B cell (primary cell): ENCODE results near the gene KRTAP10-2. TPM values are rescaled to one million over a fixed set of nuclear protein-coding genes. Genes with fewer than 3 reads are reported as not detected.

Source experiments
- ATAC-seq: fragments of 200-7000 bp; cut with Tn5 transposase; one replicate; pipeline ENCODE4 v1.10.0; 2021; ENCODE audit warnings: low read depth, mild to moderate bottlenecking, moderate number of reproducible peaks, moderate library complexity
- CTCF ChIA-PET: fragments of 350-600 bp; sonication (Branson Sonifier 250); formaldehyde crosslinking; loops from one replicate; lab custom pipeline; 2021; ENCODE audit warnings: antibody characterized with exemption, inconsistent platforms; lab: Charles Lee
- POLR2A ChIA-PET: fragments of 350-600 bp; sonication (Branson Sonifier 250); formaldehyde crosslinking; loops from one replicate; lab custom pipeline; 2021; ENCODE audit warnings: antibody characterized with exemption; lab: Charles Lee
- DNase-seq: peaks from one replicate; pipeline ENCODE4 v3.0.0; 2013
- H2AFZ ChIP-seq: 2 replicates; pipeline ENCODE4 v1.6.1; 2012; ENCODE audit warnings: mild to moderate bottlenecking, low read depth, low read length; ENCODE audit not compliant: insufficient read depth, poor library complexity, severe bottlenecking
- H3K27ac ChIP-seq, 2 donors: 1 replicate in 1 of 2; 2 replicates in 1 of 2; pipeline ENCODE4 v1.5.1; 2012 to 2013; ENCODE audit warnings: low read length in 2 of 2, mild to moderate bottlenecking in 2 of 2, moderate library complexity in 1 of 2
- H3K27me3 ChIP-seq, 4 experiments: fragments of 200-600 bp in 1 of 4; sonication (generic) in 1 of 4; replicated peaks in 1 of 4; 1 replicate in 2 of 4; 2 replicates in 2 of 4; pipeline versions ENCODE4 v1.6.1 to v1.7.0; 2013 to 2016; ENCODE audit warnings: low read length in 3 of 4, mild to moderate bottlenecking in 2 of 4, mixed read lengths in 1 of 4, moderate library complexity in 1 of 4; ENCODE audit not compliant: insufficient read depth in 4 of 4, control insufficient read depth in 3 of 4; ENCODE audit errors: control extremely low read depth in 1 of 4
- H3K36me3 ChIP-seq, 2 experiments: replicated peaks in 1 of 2; 1 replicate in 1 of 2; 2 replicates in 1 of 2; pipeline versions ENCODE4 v1.6.1 to v1.7.1; 2013; ENCODE audit warnings: low read length in 1 of 2; ENCODE audit not compliant: insufficient read depth in 2 of 2, control insufficient read depth in 1 of 2; ENCODE audit errors: control extremely low read depth in 1 of 2, extremely low read depth in 1 of 2
- H3K4me1 ChIP-seq, 2 donors: fragments of 200-600 bp in 1 of 2; sonication (generic) in 1 of 2; 1 replicate in 1 of 2; 2 replicates in 1 of 2; pipeline versions ENCODE4 v1.5.1 to v1.6.1; 2013 to 2017; ENCODE audit warnings: low read length in 2 of 2; ENCODE audit not compliant: control insufficient read depth in 2 of 2, insufficient read depth in 2 of 2
- H3K4me2 ChIP-seq: replicated peaks from 2 replicates; pipeline ENCODE3; 2012; ENCODE audit warnings: mild to moderate bottlenecking, low read depth, low read length; ENCODE audit not compliant: poor library complexity, severe bottlenecking
- H3K4me3 ChIP-seq, 5 experiments: fragments of 200-600 bp in 1 of 5; sonication (generic) in 1 of 5; 1 replicate in 3 of 5; 2 replicates in 2 of 5; pipeline versions ENCODE4 v1.5.1 to v1.7.0; 2011 to 2016; ENCODE audit warnings: low read length in 4 of 5, mild to moderate bottlenecking in 4 of 5, low read depth in 2 of 5, control low read depth in 1 of 5, moderate library complexity in 1 of 5; ENCODE audit not compliant: insufficient read depth in 1 of 5; ENCODE audit errors: control extremely low read depth in 1 of 5, extremely low read depth in 1 of 5
- H3K79me2 ChIP-seq: fragments of 200-600 bp; sonication (generic); one replicate; pipeline ENCODE4 v1.6.0; 2016; ENCODE audit warnings: low read length; ENCODE audit not compliant: control insufficient read depth, insufficient read depth
- H3K9ac ChIP-seq: fragments of 200-600 bp; sonication (generic); 2 replicates; pipeline ENCODE4 v1.6.1; 2017; ENCODE audit warnings: mild to moderate bottlenecking, low read length, moderate library complexity
- H3K9me3 ChIP-seq, 3 donors: one replicate each; pipeline versions ENCODE4 v1.6.1 to v1.7.1; 2013; ENCODE audit warnings: low read length in 2 of 3; ENCODE audit not compliant: control insufficient read depth in 2 of 3, insufficient read depth in 1 of 3; ENCODE audit errors: control extremely low read depth in 1 of 3
- H4K20me1 ChIP-seq: 2 replicates; pipeline ENCODE4 v1.6.0; 2012; ENCODE audit warnings: mild to moderate bottlenecking, low read length; ENCODE audit not compliant: insufficient read depth, control insufficient read depth, poor library complexity, severe bottlenecking
- H3K27ac Mint-ChIP-seq: one replicate; pipeline ENCODE4 v1.8.0; 2021; ENCODE audit warnings: mixed read lengths
- H3K27me3 Mint-ChIP-seq: one replicate; pipeline ENCODE4 v1.8.0; 2021; ENCODE audit warnings: mixed read lengths
- H3K4me1 Mint-ChIP-seq: one replicate; pipeline ENCODE4 v1.8.0; 2021; ENCODE audit warnings: mixed read lengths
- H3K4me3 Mint-ChIP-seq: one replicate; pipeline ENCODE4 v1.8.0; 2021; ENCODE audit warnings: mixed read lengths
- H3K9me3 Mint-ChIP-seq: one replicate; pipeline ENCODE4 v1.8.0; 2022; ENCODE audit warnings: mixed read lengths; ENCODE audit not compliant: insufficient read depth
- EZH2 ChIP-seq: IDR thresholded peaks from 2 replicates; pipeline ENCODE4 v1.6.1; 2012; ENCODE audit warnings: borderline replicate concordance, low read depth, mild to moderate bottlenecking, moderate library complexity, low read length; ENCODE audit not compliant: insufficient read depth, poor library complexity, severe bottlenecking
- WGBS: methylation state at CpG from one replicate; pipeline ENCODE4 v1.1.5; 2013; ENCODE audit warnings: missing lambda C conversion rate; ENCODE audit not compliant: insufficient coverage; 5-methylcytosine and 5-hydroxymethylcytosine counted together
- intact Hi-C: fragments of 100-400 bp; cut with micrococcal nuclease; formaldehyde crosslinking; loops from one replicate; pipeline ENCODE4 v1.10.0; 2022
- polyA plus RNA-seq: library from polyadenylated mRNA; depleted of rRNA; stranded (reverse); fragments of >200 nt; gene quantifications from 2 replicates; pipeline ENCODE4 v1.2.3, GENCODE V29; 2012
- total RNA-seq, 2 donors: library from RNA; stranded (reverse); fragments of 120-200 nt in 1 of 2; gene quantifications; 1 replicate in 1 of 2; 2 replicates in 1 of 2; pipeline versions ENCODE4 v1.2.3 to v1.2.4, GENCODE V29; 2013 to 2022
- TF ChIP-seq, protein P1 (sequence below): fragments of 200-600 bp; IDR thresholded peaks from one replicate; pipeline ENCODE4 v1.8.0; 2022; ENCODE audit warnings: antibody characterized with exemption, mild to moderate bottlenecking

The KRTAP10-2 gene
- total and polyA plus RNA-seq, 2 donors (not counting 1 experiment from before 2014, with no cell fraction given), result not detected

DNA sequence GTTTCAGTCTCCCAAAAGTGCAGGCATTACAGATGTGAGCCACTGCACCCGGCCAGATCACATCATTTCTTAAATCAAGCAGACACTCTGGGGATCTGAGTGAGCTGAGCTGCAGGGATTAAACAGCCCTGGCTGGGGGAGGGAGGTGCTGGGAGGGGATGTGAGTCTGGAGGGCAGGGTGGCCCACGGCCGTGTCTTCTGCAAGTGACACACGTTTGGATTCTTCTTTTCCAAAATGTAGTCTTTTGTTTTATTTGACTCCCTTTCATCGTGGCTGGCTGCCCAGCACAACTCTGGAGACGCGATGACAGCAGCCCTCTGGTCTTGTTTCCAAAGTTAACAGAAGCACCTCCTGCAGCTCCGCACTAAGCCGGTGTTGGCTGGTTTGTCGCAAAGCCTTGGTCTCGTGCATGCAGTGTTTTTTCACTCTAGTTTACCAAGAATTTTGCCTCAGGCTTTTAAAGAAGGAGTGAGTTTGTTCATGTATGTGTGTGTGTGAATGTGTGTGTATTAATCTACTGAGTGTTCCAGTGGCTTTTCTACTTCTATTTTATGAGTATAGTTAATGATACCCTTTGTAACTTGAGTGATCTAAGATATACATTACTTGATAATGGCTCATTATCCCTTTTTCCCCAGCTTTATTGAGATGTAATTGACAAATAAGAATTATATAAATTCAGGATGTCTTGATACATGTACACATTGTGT is 31.9 kb upstream of the KRTAP10-2 start:
- ChIA-PET POLR2A (no interaction called here), CTCF (no interaction called here)
- 72% methylated on average over 9 of the region's 11 CpGs for WGBS
- Mint-ChIP-seq H3K27me3 (peaks cover 53% of the 10 kb centered on the region), H3K9me3 (peaks cover 4% of the 10 kb centered on the region), H3K4me3 (no peak overlapping the region), H3K4me1 (no peaks in the 10 kb centered on the region), H3K27ac (no peak overlapping the region)
- DNase-seq, result no peak
- ATAC-seq, result no peak
- H2AFZ ChIP-seq, result no peak overlapping the region
- H3K4me3 ChIP-seq, result no peak overlapping the region
- H3K79me2 ChIP-seq, result no peaks in the 10 kb centered on the region
- TF ChIP-seq, protein P1, sequence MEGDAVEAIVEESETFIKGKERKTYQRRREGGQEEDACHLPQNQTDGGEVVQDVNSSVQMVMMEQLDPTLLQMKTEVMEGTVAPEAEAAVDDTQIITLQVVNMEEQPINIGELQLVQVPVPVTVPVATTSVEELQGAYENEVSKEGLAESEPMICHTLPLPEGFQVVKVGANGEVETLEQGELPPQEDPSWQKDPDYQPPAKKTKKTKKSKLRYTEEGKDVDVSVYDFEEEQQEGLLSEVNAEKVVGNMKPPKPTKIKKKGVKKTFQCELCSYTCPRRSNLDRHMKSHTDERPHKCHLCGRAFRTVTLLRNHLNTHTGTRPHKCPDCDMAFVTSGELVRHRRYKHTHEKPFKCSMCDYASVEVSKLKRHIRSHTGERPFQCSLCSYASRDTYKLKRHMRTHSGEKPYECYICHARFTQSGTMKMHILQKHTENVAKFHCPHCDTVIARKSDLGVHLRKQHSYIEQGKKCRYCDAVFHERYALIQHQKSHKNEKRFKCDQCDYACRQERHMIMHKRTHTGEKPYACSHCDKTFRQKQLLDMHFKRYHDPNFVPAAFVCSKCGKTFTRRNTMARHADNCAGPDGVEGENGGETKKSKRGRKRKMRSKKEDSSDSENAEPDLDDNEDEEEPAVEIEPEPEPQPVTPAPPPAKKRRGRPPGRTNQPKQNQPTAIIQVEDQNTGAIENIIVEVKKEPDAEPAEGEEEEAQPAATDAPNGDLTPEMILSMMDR, result no peak
- TF ChIP-seq EZH2, result no peak
- no peaks in the 10 kb centered on the region for H4K20me1 ChIP-seq
- intact Hi-C loops, result no loop called here
- no peaks in the 10 kb centered on the region for H3K4me1 ChIP-seq
- no peak overlapping the region for H3K9ac ChIP-seq
- peaks cover 0 to 18% (median 5%) of the 10 kb centered on the region in 4 experiments for H3K27me3 ChIP-seq
- peaks cover 3 to 43% (median 19%) of the 10 kb centered on the region in 3 donors for H3K9me3 ChIP-seq
- no peak overlapping the region for H3K27ac ChIP-seq
- H3K36me3 ChIP-seq, result no peaks in the 10 kb centered on the region
- no peak overlapping the region for H3K4me2 ChIP-seq

DNA sequence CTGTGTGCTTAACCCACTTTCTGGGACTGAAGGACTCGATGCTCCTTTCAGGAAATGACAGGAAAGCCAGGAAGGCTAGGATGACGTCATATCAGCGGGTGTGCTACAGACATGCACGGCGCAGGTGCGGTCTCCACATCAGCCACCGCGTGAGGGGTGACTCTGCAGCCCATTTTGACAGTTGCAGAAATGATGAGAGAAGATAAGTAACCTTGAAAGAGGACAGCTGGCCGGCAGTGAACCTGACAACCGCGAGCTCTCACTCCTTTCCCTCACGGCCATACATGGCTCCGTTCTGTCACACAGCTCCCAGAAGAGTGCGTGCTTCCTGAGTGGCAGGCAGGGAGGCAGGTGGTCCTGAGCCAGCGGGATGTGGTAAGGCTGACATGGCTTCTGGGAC is 30.8 kb upstream of the KRTAP10-2 start:
- Histone ChIP-seq H2AFZ (no peak overlapping the region), H3K79me2 (no peaks in the 10 kb centered on the region), H3K9me3 (peaks cover 3 to 48% (median 23%) of the 10 kb centered on the region in 3 donors), H3K9ac (no peak overlapping the region), H3K36me3 (no peaks in the 10 kb centered on the region), H4K20me1 (no peaks in the 10 kb centered on the region), H3K4me2 (no peak overlapping the region), H3K4me3 (no peak overlapping the region), H3K27ac (no peak overlapping the region), H3K27me3 (peaks cover 0 to 18% (median 5%) of the 10 kb centered on the region in 4 experiments), H3K4me1 (no peaks in the 10 kb centered on the region)
- DNase-seq, result no peak
- Mint-ChIP-seq H3K27me3 (peaks cover 42% of the 10 kb centered on the region), H3K9me3 (peaks cover 6% of the 10 kb centered on the region), H3K4me3 (no peak overlapping the region), H3K4me1 (no peaks in the 10 kb centered on the region), H3K27ac (no peak overlapping the region)
- TF ChIP-seq EZH2, result no peak
- TF ChIP-seq, protein P1, result no peak
- 84% methylated on average over 12 of the region's 15 CpGs for WGBS
- ChIA-PET POLR2A (no interaction called here), CTCF (no interaction called here)
- ATAC-seq, result no peak
- intact Hi-C loops, result no loop called here
